ENCODE data around the gene DLEC1. TPM values are rescaled to one million over a fixed set of nuclear protein-coding genes. Genes with fewer than 3 reads are reported as not detected.

Gene DLEC1
- total and polyA plus RNA-seq, 2 of the 4 experiments (the other 2 are of a cell fraction), result 0.03 TPM; not detected in 1

DNA sequence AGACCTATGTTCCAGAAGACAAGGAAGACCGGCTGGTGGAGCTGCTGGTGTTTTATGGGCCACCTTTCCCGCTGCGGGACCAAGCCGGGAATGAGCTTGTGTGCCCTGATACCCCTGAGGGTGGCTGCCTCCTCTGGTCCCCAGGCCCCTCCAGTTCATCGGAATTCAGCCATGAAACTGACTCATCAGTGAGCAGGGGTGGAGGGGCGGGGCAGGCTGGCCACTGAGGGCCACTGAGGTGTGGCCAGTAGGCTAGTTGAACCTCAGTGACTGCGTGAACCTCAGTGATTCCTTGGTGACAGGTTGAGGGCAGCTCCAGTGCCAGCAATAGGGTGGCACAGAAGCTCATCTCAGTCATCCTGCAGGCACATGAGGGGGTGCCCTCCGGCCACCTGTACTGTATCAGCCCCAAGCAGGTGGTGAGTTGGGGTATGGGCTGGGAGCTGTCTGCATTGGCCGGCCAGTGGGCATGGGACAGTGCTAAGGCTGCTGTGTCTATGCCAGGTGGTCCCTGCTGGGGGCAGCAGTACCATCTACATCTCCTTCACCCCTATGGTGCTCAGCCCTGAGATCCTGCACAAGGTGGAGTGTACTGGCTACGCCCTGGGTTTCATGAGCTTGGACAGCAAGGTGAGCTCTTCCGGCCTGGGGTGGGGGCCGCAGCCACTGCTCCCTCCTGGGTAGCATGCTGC lies 77.6 kb downstream of the DLEC1 start:
- no peak overlapping the region for H4K8ac ChIP-seq (ENCODE audit: low read depth in 2 of 2, low read length in 2 of 2)
- H3K79me1 ChIP-seq (ENCODE audit: low read depth in 1 of 2, low read length in 2 of 2), result no peaks in the 10 kb centered on the region
- BruUV-seq (replicated peaks), result no TSS peak
- no peak overlapping the region for H3K56ac ChIP-seq (ENCODE audit: extremely low read depth, insufficient read depth, low read length)
- H3K36me3 ChIP-seq (ENCODE audit: control insufficient read depth, insufficient read depth, low read length), result peaks cover 7% of the 10 kb centered on the region
- no peak overlapping the region for H3K18ac ChIP-seq (ENCODE audit: low read depth, low read length)
- no peak overlapping the region for H2AFZ ChIP-seq (replicated peaks; ENCODE audit: low read length, poor library complexity)
- H2BK15ac ChIP-seq (ENCODE audit: low read depth, low read length), result no peak overlapping the region
- H2AK5ac ChIP-seq (ENCODE audit: low read depth, low read length), result no peak overlapping the region
- no peak overlapping the region for H2BK20ac ChIP-seq (ENCODE audit: low read depth, low read length)
- in situ Hi-C loops (cut with MboI; ENCODE audit: low sequenced_read_pairs), result no loop called here
- no peak overlapping the region for H3K4ac ChIP-seq (ENCODE audit: low read depth, low read length)
- no peak for TF ChIP-seq FOS (IDR thresholded peaks at IDR 0.05; ENCODE audit: low read depth, low read length)
- no peak for TF ChIP-seq RCOR1 (IDR thresholded peaks at IDR 0.05; ENCODE audit: insufficient replicate concordance, low read length)
- no peak for TF ChIP-seq RFX5 (IDR thresholded peaks at IDR 0.05; ENCODE audit: low read depth, low read length)
- TF ChIP-seq, protein P1, sequence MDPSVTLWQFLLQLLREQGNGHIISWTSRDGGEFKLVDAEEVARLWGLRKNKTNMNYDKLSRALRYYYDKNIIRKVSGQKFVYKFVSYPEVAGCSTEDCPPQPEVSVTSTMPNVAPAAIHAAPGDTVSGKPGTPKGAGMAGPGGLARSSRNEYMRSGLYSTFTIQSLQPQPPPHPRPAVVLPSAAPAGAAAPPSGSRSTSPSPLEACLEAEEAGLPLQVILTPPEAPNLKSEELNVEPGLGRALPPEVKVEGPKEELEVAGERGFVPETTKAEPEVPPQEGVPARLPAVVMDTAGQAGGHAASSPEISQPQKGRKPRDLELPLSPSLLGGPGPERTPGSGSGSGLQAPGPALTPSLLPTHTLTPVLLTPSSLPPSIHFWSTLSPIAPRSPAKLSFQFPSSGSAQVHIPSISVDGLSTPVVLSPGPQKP (IDR thresholded peaks at IDR 0.05; ENCODE audit: borderline replicate concordance, low read depth, low read length), result no peak
- no peak for TF ChIP-seq CHD1 (IDR thresholded peaks at IDR 0.05; ENCODE audit: low read depth, low read length)
- no peak for TF ChIP-seq SMC3 (IDR thresholded peaks at IDR 0.05; ENCODE audit: low read depth, low read length)
- TF ChIP-seq MAFK (IDR thresholded peaks at IDR 0.05; ENCODE audit: low read depth, low read length), result no peak
- WGBS, 2 experiments (ENCODE audit: extremely low coverage in 2 of 2, insufficient read length in 1 of 2), result 89% methylated on average over 3 of the region's 12 CpGs; no CpG with 5 or more reads in 1 of the 2 experiments
- H3K4me2 ChIP-seq (ENCODE audit: low read depth, low read length), result no peak overlapping the region
- H4K20me1 ChIP-seq (ENCODE audit: insufficient read depth, low read length), result no peaks in the 10 kb centered on the region
- peaks cover 12% of the 10 kb centered on the region for H3K27me3 ChIP-seq (ENCODE audit: control insufficient read depth, insufficient read depth, low read length)
- no peak overlapping the region for H3K9ac ChIP-seq (ENCODE audit: low read depth, low read length)
- no peak overlapping the region for H3K4me3 ChIP-seq (ENCODE audit: insufficient read depth, low read depth, low read length)
- H2BK120ac ChIP-seq (ENCODE audit: low read depth, low read length), result no peak overlapping the region
- no peak overlapping the region for H4K5ac ChIP-seq (ENCODE audit: low read depth, low read length)
- ATAC-seq (ENCODE audit: low read depth), result no peak
- no peak overlapping the region for H2BK5ac ChIP-seq (ENCODE audit: low read depth, low read length, poor library complexity, severe bottlenecking)
- no peak overlapping the region for H2AK9ac ChIP-seq (replicated peaks; ENCODE audit: low read depth, low read length, poor library complexity)
- intact Hi-C loops (cut with micrococcal nuclease), result no loop called here
- H3K9me1 ChIP-seq (ENCODE audit: insufficient read depth, low read length), result 0 out of 2 replicates have a peak, but pooled peaks cover 3% of the 10 kb centered on the region
- ChIA-PET CTCF (interaction anchor here (0.9 to 1.2 kb wide), 3 partner anchors 130 to 227 kb away, joined by 3 to 4 read pairs (median 4); no protein-coding TSS in a partner anchor), POLR2A (ENCODE audit: unreplicated experiment) (no interaction called here)
- H3K14ac ChIP-seq (replicated peaks; ENCODE audit: low read depth, low read length), result no peak overlapping the region
- H4K91ac ChIP-seq (ENCODE audit: insufficient read depth, low read depth, low read length), result no peak overlapping the region
- no peaks in the 10 kb centered on the region for H3K4me1 ChIP-seq (ENCODE audit: control insufficient read depth, insufficient read depth, low read length)
- no peak overlapping the region for H3K23ac ChIP-seq (ENCODE audit: low read depth, low read length)
- no peak overlapping the region for H3K27ac ChIP-seq (ENCODE audit: insufficient read depth, low read length)
- dilution Hi-C loops (cut with HindIII; ENCODE audit: low sequenced_read_pairs, unreplicated experiment), result no loop called here
- DNase-seq, result no peak
- no peaks in the 10 kb centered on the region for H3K9me3 ChIP-seq (ENCODE audit: control insufficient read depth, insufficient read depth, low read length)
